ENCODE results near the gene ZFHX3. TPM values are rescaled to one million over a fixed set of nuclear protein-coding genes. Genes with fewer than 3 reads are reported as not detected.

ZFHX3 gene
- total and polyA plus RNA-seq, 10 donors: 0.47 to 18.5 (median 11.1) TPM

DNA sequence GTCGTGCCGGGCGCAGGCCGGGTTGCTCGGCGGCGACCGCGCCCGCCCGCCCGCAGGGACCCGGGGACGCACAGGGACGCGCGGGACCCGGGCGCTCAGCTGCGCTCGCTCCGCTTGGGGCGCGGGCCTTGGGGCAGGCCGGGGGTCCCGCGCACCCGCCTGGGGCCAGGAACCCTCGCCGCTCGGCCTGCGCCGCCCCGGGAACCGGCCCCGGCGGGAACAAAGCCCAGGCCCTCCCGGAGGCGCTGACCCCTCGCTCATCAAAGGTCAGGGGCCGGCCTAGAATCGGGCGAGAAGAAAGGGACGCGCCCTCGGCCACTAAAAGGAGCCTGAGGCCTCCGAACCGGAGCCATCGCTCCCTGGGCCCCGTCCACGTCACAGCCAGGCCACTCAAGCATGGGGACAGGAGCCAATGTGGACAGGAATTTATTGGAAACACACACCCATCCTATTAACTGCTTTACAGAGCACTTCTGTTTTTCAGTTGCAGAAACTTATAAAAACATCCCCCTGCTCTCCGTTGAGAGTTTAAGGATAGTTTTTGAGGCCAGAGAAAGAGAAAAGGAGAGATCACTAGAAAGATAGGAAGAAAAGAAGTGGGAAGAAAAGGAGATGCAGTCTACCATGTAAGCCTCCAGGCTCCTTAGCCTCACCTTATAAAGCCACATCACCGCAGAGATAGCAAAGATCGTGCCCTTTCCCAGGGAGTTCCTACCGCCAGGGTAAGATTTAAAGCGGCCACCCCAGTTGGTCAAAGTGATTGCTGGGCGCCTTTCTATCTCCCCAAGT is 558 bp upstream of the ZFHX3 start:
- H3K4me3 ChIP-seq: peak overlapping the region; percentile 53 to 86 (median 59)
- H3K27ac ChIP-seq: peak overlapping the region; percentile 48 to 84 (median 79)
- H3K4me1 ChIP-seq: peaks cover 10 to 51% (median 28%) of the 10 kb centered on the region in 6 donors
- H3K9me3 ChIP-seq: no peaks in the 10 kb centered on the region
- intact Hi-C loops (cut with DNase I; ENCODE audit: low total_unique reads): no loop called here
- peak in 1 of 11 experiments; percentile 17 for TF ChIP-seq CTCF (IDR thresholded peaks at IDR 0.05 in 8 of 11, conservative IDR thresholded peaks at IDR 0.05 in 3 of 11)
- TF ChIP-seq POLR2AphosphoS5 (IDR thresholded peaks at IDR 0.05): peak in 2 of 3 donors; percentile 50 to 51
- no peak for TF ChIP-seq POLR2A (IDR thresholded peaks at IDR 0.05)
- WGBS, 5 donors: 7 to 27% (median 8%) methylated on average over 16 to 57 of the region's 57 CpGs
- H3K27me3 ChIP-seq (replicated peaks in 1 of 7): peaks cover 0 to 22% (median 0%) of the 10 kb centered on the region in 7 donors
- H3K36me3 ChIP-seq: no peaks in the 10 kb centered on the region
- peak; percentile 81 for DNase-seq

- H3K4me3 ChIP-seq: peak overlapping the region in 6 of 8 donors; percentile 53 to 86 (median 57)
- no peaks in the 10 kb centered on the region for H3K36me3 ChIP-seq
- DNase-seq: no peak
- TF ChIP-seq POLR2A (IDR thresholded peaks at IDR 0.05) (no peak), POLR2AphosphoS5 (IDR thresholded peaks at IDR 0.05) (no peak)
- peak overlapping the region in 4 of 8 donors; percentile 79 to 84 (median 82) for H3K27ac ChIP-seq
- intact Hi-C loops (cut with DNase I; ENCODE audit: low total_unique reads): no loop called here
- no peaks in the 10 kb centered on the region for H3K9me3 ChIP-seq
- H3K27me3 ChIP-seq (replicated peaks in 1 of 7): peaks cover 0 to 22% (median 0%) of the 10 kb centered on the region in 7 donors
- WGBS, 5 donors: 68 to 86% (median 81%) methylated on average over 6 of the region's 6 CpGs
- peaks cover 8 to 45% (median 24%) of the 10 kb centered on the region in 6 donors for H3K4me1 ChIP-seq
Measured at GRCh38 chr16:73047221-73047535, 750 bp downstream of the ZFHX3 start.

DNA sequence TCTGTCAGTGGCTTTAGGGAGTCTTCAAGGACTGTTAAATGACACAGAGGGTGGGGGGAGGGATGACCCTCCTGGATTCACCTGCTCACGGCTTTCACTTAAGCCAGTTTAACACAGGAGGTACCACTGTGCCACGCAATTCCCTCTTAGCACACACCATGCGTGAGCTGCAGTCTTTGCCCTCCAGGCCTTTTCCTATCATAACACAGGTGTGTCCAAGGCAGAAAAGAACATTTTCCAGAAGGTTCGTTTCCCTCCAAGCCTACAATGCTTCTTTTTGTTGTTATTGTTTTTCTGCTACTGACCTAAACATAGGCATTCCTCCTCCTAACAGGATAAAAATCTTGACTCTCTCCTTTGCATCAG is 1.1 kb downstream of the ZFHX3 start:
- WGBS, 5 donors: 80 to 92% (median 88%) methylated on average over 4 of the region's 4 CpGs
- H3K27me3 ChIP-seq (replicated peaks in 1 of 7): peaks cover 0 to 22% (median 0%) of the 10 kb centered on the region in 7 donors
- H3K4me1 ChIP-seq: peaks cover 8 to 49% (median 24%) of the 10 kb centered on the region in 6 donors
- H3K36me3 ChIP-seq: no peaks in the 10 kb centered on the region
- H3K9me3 ChIP-seq: no peaks in the 10 kb centered on the region
- intact Hi-C loops (cut with DNase I; ENCODE audit: low total_unique reads): no loop called here
- DNase-seq: no peak
- H3K4me3 ChIP-seq: peak overlapping the region in 2 of 8 donors; percentile 70 to 86
- no peak overlapping the region for H3K27ac ChIP-seq
- TF ChIP-seq POLR2AphosphoS5 (IDR thresholded peaks at IDR 0.05) (no peak), POLR2A (IDR thresholded peaks at IDR 0.05) (no peak), CTCF (IDR thresholded peaks at IDR 0.05 in 8 of 11, conservative IDR thresholded peaks at IDR 0.05 in 3 of 11) (no peak)

DNA sequence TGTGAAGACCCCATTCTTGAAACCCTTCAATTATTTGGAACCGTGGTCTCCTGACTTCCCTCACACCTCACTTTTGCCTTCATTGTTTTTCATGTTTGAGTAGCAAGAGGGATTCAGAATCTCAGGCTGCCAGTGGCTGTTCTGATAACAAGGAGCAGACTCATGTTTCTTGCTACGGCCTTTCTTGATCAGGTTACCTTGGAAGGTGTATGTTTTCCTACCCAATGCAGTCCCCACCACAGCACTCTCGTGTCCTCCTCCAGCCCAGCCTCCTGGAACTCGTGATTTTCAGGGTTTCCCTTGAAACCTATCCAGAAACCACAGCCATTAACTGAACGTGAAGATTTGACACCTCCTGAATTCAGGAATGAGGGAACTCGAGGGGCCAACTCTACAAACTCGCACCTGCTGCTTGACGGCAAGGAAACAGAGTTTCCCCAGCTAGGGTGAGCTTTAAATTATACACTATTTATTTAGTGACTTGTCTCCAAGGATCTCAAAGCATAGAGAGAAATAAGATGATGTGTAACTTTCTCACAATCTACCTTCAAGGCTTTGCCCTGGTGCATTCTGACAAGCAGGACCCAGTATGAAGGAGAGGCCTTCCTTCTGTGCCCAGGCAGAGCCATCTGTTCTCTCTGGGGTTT is 1.6 kb downstream of the ZFHX3 start:
- Histone ChIP-seq H3K27ac (no peak overlapping the region), H3K4me3 (no peak overlapping the region), H3K9me3 (no peaks in the 10 kb centered on the region), H3K27me3 (replicated peaks in 1 of 7) (peaks cover 0 to 22% (median 0%) of the 10 kb centered on the region in 7 donors), H3K4me1 (peaks cover 8 to 50% (median 24%) of the 10 kb centered on the region in 6 donors), H3K36me3 (no peaks in the 10 kb centered on the region)
- TF ChIP-seq POLR2AphosphoS5 (IDR thresholded peaks at IDR 0.05) (no peak), POLR2A (IDR thresholded peaks at IDR 0.05) (no peak), CTCF (IDR thresholded peaks at IDR 0.05 in 8 of 11, conservative IDR thresholded peaks at IDR 0.05 in 3 of 11) (no peak)
- intact Hi-C loops (cut with DNase I; ENCODE audit: low total_unique reads): no loop called here
- no peak for DNase-seq
- WGBS, 5 donors: 60 to 72% (median 71%) methylated on average over 8 of the region's 8 CpGs
